GM21723 (cell line): ENCODE results near the gene RBM33.
A peak's percentile ranks its signal among the peaks of the same experiment; 100 is the strongest.
"Not testable (repeated sequence)": the region's sequence is repeated elsewhere in the genome, so short reads cannot be mapped to it uniquely, and the experiment has no call there.

Source experiments
- ATAC-seq: cut with Tn5 transposase; IDR thresholded peaks from one replicate; pipeline ENCODE4 v1.9.1; 2021; ENCODE audit warnings: mild to moderate bottlenecking, moderate library complexity; ENCODE audit not compliant: unreplicated experiment

The RBM33 gene

GRCh38 chr7:155685791-155686160, 41.3 kb downstream of the RBM33 start:
- ATAC-seq, result no peak

GRCh38 chr7:155686620-155687324, 42.3 kb downstream of the RBM33 start:
- not testable (repeated sequence) for ATAC-seq

GRCh38 chr7:155688237-155688636, 43.8 kb downstream of the RBM33 start:
- ATAC-seq, result not testable (repeated sequence)

GRCh38 chr7:155690655-155691054, 46.2 kb downstream of the RBM33 start:
- not testable (repeated sequence) for ATAC-seq

- no peak for ATAC-seq
These were observed 47.9 kb downstream of the RBM33 start for GRCh38 chr7:155692317-155692716.

GRCh38 chr7:155693826-155694225, 49.4 kb downstream of the RBM33 start:
- ATAC-seq, result no peak

GRCh38 chr7:155694851-155695250, 50.4 kb downstream of the RBM33 start:
- no peak for ATAC-seq

- no peak for ATAC-seq
These were observed 52.3 kb downstream of the RBM33 start for GRCh38 chr7:155696747-155697146.

GRCh38 chr7:155698633-155699032, 54.2 kb downstream of the RBM33 start:
- ATAC-seq, result no peak

- no peak for ATAC-seq
These were observed 54.7 kb downstream of the RBM33 start for GRCh38 chr7:155699180-155699579.

- ATAC-seq, result no peak
These were observed 56.4 kb downstream of the RBM33 start for GRCh38 chr7:155700847-155701246.

- ATAC-seq, result no peak
These were observed 57.6 kb downstream of the RBM33 start for GRCh38 chr7:155701972-155702544.

GRCh38 chr7:155702616-155703015, 58.2 kb downstream of the RBM33 start:
- ATAC-seq, result no peak

- no peak for ATAC-seq
These were observed 61.3 kb downstream of the RBM33 start for GRCh38 chr7:155705623-155706360.

GRCh38 chr7:155706376-155706775, 61.9 kb downstream of the RBM33 start:
- ATAC-seq, result no peak

- ATAC-seq, result no peak
These were observed 65.0 kb downstream of the RBM33 start for GRCh38 chr7:155709453-155709852.

- no peak for ATAC-seq
These were observed 65.6 kb downstream of the RBM33 start for GRCh38 chr7:155710031-155710430.

GRCh38 chr7:155710530-155710929, 66.1 kb downstream of the RBM33 start:
- peak; percentile 76 for ATAC-seq

- no peak for ATAC-seq
These were observed 66.6 kb downstream of the RBM33 start for GRCh38 chr7:155711081-155711480.

GRCh38 chr7:155713384-155713783, 68.9 kb downstream of the RBM33 start:
- ATAC-seq, result no peak

- ATAC-seq, result no peak
These were observed 70.2 kb downstream of the RBM33 start for GRCh38 chr7:155714702-155715101.
